ENCODE measurements around the gene ECE1.

GRCh38 chr1:21176586-21177555 lies 113.4 kb downstream of the ECE1 start, which contains the start of gene EIF4G3:
- TF ChIP-seq CTCF (IDR thresholded peaks at IDR 0.05; ENCODE audit: insufficient read depth, low read length) (no peak), POLR2AphosphoS5 (IDR thresholded peaks at IDR 0.05; ENCODE audit: low read depth) (peak; percentile 86), SPI1 (IDR thresholded peaks at IDR 0.05; ENCODE audit: borderline replicate concordance, low read depth) (no peak; the same call in 1 of the 2 replicates), REST (IDR thresholded peaks at IDR 0.05; ENCODE audit: insufficient replicate concordance, low read depth) (peak; percentile 55)

Data from HL-60 (cell line).